GM18511 (cell line): ENCODE measurements around the gene RPTOR.

ENCODE experiments used
- ATAC-seq: cut with Tn5 transposase; IDR thresholded peaks from one replicate; pipeline ENCODE4 v1.9.1; 2021; ENCODE audit warnings: mild to moderate bottlenecking, moderate library complexity; ENCODE audit not compliant: unreplicated experiment

The RPTOR gene

GRCh38 chr17:80659651-80660050, 115.0 kb downstream of the RPTOR start:
- ATAC-seq: no peak

DNA sequence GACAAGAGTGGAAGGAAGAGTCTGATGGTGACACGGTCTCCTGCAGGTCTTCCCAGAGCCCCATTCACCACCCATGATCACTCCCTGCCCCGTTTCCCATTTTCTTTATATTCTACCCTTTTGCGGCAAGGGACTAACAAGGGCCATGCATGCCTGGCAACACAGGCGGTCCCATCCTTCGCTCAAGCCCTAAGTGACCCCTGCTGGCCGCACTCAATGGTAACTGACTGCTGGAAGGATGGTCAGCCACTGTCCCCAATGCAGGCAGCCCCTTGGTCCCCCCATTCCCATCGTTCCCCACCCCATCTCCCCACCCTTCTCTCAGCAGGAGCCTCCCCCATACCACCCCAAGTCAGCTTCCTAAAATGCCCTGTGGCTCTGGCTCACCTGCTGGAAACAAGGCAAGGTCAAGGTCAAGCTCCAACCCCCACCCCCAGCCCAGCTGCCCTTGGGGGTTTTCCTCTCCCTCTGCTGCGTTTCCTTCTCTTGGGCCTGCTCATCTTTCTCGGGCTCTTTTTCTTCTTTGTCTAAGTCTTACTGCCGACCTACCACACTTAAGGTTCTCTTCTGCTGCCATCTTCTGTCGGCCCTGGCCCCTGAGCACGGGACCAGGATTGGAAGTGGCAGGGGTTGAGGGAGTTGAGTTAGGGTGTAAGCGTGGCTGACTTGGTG, 116.0 kb downstream of the RPTOR start:
- no peak for ATAC-seq

- no peak for ATAC-seq
Measured at GRCh38 chr17:80662557-80662956, 117.9 kb downstream of the RPTOR start.

- ATAC-seq: no peak
Measured at GRCh38 chr17:80663781-80664206, 119.2 kb downstream of the RPTOR start.

DNA sequence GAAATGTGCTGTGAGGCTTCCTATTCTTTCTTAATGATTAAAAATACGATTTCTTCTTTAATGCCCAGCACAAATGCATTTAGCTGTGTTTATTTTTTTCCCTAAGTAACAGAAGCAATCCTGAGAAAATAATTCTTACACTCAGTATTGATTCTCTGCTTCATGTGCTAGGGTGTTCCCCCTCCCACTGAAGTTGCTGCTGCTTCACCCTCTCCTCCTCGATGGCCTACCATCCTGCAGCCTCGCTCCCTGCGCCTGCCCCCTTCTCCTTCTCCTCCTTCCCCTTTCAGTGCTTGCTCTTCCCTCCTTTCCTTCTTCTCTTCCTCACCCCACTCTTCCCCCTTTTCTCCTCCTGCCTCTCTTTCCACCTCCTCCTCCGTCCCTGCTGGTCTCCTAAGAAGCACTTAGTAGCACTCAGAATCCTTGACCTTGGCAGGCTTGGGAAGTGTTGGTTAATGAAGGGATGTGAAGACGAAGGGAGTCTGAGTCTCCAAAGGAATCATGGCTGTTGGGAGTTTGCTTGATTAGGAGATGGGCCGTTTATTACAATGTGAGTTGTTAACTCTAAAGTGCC, 119.7 kb downstream of the RPTOR start:
- no peak for ATAC-seq

- no peak for ATAC-seq
Measured at GRCh38 chr17:80665792-80666191, 121.2 kb downstream of the RPTOR start.

GRCh38 chr17:80666867-80667266, 122.2 kb downstream of the RPTOR start:
- no peak for ATAC-seq

- no peak for ATAC-seq
Measured at GRCh38 chr17:80667462-80668277, 123.0 kb downstream of the RPTOR start.

- no peak for ATAC-seq
Measured at GRCh38 chr17:80668375-80669148, 123.9 kb downstream of the RPTOR start.

- ATAC-seq: no peak
Measured at GRCh38 chr17:80671039-80671824, 126.6 kb downstream of the RPTOR start.

DNA sequence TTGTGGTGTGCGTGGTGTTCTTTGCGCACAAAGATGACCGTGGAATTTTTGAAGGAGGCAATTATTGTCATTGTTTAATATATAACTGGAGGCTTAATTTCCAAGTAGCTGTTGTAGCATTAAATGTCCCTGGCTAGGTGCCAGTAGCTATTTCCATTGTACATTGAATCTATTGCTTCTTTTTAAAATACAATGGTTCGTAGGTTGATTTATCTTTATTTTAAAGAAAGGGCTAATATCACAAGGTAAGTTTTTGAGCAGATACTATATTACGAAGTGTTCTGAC, 127.1 kb downstream of the RPTOR start:
- ATAC-seq: no peak

DNA sequence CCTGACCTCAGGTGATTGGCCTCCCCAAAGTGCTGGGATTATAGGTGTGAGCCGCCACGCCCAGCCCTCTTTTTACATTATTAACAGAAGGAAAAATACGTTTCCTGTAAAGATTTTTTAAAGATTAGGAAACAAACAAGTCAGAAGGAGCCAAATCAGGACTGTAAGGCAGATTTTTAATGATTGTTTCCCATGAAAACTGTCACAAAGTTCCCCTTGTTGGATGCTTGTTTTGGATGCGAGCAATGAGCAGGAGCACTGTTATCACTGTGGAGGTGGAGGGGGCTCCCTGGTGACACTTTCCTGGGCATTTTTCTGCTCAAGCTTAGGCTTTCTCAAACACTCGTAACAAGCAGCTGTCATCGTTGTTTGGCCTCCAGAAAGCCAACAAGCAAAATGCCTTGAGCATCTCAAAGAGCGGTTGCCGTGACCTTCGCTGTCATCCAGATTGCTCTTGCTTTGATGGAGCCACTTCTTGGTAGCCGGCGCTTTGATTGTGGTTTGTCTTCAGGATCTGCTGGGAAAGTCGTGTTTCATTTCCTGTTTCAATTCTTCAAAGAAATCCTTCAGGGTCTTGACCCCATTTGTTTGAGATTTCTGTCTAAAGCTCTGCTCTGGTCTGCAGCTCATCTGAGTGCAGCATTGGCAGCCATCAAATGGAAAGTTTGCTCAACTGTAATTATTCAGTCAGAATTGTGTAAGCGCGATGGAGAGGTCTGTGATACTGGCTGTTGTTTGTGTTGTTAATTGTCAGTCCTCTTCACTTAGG, 128.7 kb downstream of the RPTOR start:
- no peak for ATAC-seq

- no peak for ATAC-seq
Measured at GRCh38 chr17:80675438-80676095, 130.9 kb downstream of the RPTOR start.

DNA sequence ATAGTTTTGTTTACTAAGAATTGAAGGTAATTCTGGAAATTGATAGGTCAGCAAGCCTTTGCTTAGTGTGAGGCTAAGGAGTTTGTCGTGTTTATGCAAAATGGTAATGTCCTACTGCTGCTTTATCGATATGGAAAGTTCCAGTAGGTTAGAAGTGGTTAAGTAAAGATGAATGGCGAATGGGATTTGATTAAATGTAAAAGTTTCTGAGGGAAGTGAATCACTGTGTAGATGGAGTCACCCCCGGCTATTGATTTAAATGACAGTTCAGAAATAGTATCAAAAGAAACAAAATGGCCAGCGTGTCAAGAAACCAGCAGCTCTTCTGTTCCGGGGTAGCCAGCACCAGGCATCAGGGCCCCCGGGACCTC, 131.4 kb downstream of the RPTOR start:
- ATAC-seq: no peak

- no peak for ATAC-seq
Measured at GRCh38 chr17:80676564-80676963, 131.9 kb downstream of the RPTOR start.

DNA sequence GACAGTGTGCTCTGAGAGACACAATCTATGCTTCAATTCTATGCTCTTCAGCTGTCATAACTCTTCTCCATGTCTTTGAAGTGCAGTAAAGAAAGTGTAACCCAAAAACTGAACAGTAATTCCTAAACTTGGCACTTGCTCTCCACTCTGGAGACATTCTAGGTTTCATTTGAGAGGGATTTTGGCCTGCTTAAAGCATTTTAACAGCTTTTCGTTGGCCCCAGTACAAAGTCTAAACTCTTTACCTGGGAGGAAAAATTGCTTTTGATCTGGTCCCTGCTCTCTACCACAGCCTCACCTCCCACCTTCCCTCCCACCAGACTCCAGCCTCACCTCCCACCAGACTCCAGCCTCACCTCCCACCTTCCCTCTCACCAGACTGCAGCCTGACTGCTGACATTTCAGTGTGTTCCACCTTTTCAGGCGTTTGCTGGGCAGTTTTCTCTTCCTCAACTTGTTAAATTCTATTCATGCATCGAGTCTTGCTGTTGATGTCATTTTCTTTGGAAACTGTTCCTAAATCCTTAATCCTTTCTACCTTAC, 132.6 kb downstream of the RPTOR start:
- no peak for ATAC-seq

- no peak for ATAC-seq
Measured at GRCh38 chr17:80679816-80680215, 135.2 kb downstream of the RPTOR start.

GRCh38 chr17:80681215-80681614, 136.6 kb downstream of the RPTOR start:
- ATAC-seq: no peak

DNA sequence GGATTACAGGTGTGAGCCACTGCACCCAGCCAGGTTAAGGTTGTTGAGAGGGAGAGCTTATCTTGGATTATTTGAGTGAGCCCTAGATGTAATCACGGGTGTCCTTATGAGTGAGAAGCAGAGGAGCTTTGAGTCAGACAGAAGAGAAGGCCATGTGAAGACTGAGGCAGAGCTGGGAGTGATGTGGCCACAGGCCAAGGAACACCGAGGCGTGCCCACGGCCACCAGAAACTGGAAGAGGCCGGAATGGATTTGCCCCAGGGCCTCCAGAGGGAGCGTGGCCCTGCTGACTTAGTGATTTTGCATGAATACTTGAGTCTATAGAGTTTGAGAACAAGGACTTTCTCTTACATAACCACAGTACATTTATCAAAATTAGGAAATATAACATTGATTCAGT, 137.7 kb downstream of the RPTOR start:
- ATAC-seq: no peak
